Measurements from ENCODE around the gene CCDC50.

CCDC50 gene

GRCh38 chr3:191381303-191381702, 52.1 kb downstream of the CCDC50 start:
- no peak for DNase-seq

GRCh38 chr3:191382661-191383060, 53.5 kb downstream of the CCDC50 start:
- DNase-seq, result no peak

- no peak for DNase-seq
Observed at GRCh38 chr3:191383124-191383523, 53.9 kb downstream of the CCDC50 start.

- no peak for DNase-seq
Observed at GRCh38 chr3:191385101-191385500, 55.9 kb downstream of the CCDC50 start.

- no peak for DNase-seq
Observed at GRCh38 chr3:191387441-191388077, 58.4 kb downstream of the CCDC50 start.

- DNase-seq, result no peak
Observed at GRCh38 chr3:191388823-191389222, 59.6 kb downstream of the CCDC50 start.

- DNase-seq, result no peak
Observed at GRCh38 chr3:191390580-191390979, 61.4 kb downstream of the CCDC50 start.

- DNase-seq, result no peak
Observed at GRCh38 chr3:191391861-191392808, 62.9 kb downstream of the CCDC50 start.

- DNase-seq, result no peak
Observed at GRCh38 chr3:191393146-191393545, 64.0 kb downstream of the CCDC50 start.

GRCh38 chr3:191397771-191398170, 68.6 kb downstream of the CCDC50 start:
- no peak for DNase-seq

- no peak for DNase-seq
Observed at GRCh38 chr3:191398607-191399006, 69.4 kb downstream of the CCDC50 start.

GRCh38 chr3:191399918-191400317, 70.7 kb downstream of the CCDC50 start:
- no peak for DNase-seq

GRCh38 chr3:191401775-191402357, 72.7 kb downstream of the CCDC50 start:
- no peak for DNase-seq

- DNase-seq, result no peak
Observed at GRCh38 chr3:191409791-191410359, 80.7 kb downstream of the CCDC50 start.

GRCh38 chr3:191412759-191413158, 83.6 kb downstream of the CCDC50 start:
- no peak for DNase-seq

- no peak for DNase-seq
Observed at GRCh38 chr3:191414286-191414685, 85.1 kb downstream of the CCDC50 start.

GRCh38 chr3:191414732-191415131, 85.5 kb downstream of the CCDC50 start:
- DNase-seq, result no peak

GRCh38 chr3:191415566-191415965, 86.4 kb downstream of the CCDC50 start:
- no peak for DNase-seq

- no peak for DNase-seq
Observed at GRCh38 chr3:191417457-191417729, 88.2 kb downstream of the CCDC50 start.

- DNase-seq, result no peak
Observed at GRCh38 chr3:191420771-191421170, 91.6 kb downstream of the CCDC50 start.

GRCh38 chr3:191424881-191425280, 95.7 kb downstream of the CCDC50 start:
- no peak for DNase-seq

- no peak for DNase-seq
Observed at GRCh38 chr3:191425322-191425734, 96.1 kb downstream of the CCDC50 start.

- no peak for DNase-seq
Observed at GRCh38 chr3:191426311-191426710, 97.1 kb downstream of the CCDC50 start.

- no peak for DNase-seq
Observed at GRCh38 chr3:191428177-191428576, 99.0 kb downstream of the CCDC50 start.

Data from CD4-positive, alpha-beta T cell treated with Interleukin-17A for 1 hour (primary cell).